HFF-Myc (cell line): ENCODE measurements around the gene TNRC6C.

Source experiments
- DNase-seq: peaks from one replicate; pipeline ENCODE4 v3.0.0-alpha.2; 2011; ENCODE audit warnings: low read depth; ENCODE audit errors: extremely low read depth
- H3K4me3 ChIP-seq: replicated peaks from 2 replicates; pipeline ENCODE4 v1.5.1; 2011; ENCODE audit warnings: low read depth, mild to moderate bottlenecking, control low read depth, low read length
- TF ChIP-seq, protein P1 (sequence below): IDR thresholded peaks from 2 replicates; pipeline ENCODE4 v1.5.1; 2012; ENCODE audit warnings: mild to moderate bottlenecking, low read depth, low read length, control low read depth; ENCODE audit errors: missing control alignments

TNRC6C gene

DNA sequence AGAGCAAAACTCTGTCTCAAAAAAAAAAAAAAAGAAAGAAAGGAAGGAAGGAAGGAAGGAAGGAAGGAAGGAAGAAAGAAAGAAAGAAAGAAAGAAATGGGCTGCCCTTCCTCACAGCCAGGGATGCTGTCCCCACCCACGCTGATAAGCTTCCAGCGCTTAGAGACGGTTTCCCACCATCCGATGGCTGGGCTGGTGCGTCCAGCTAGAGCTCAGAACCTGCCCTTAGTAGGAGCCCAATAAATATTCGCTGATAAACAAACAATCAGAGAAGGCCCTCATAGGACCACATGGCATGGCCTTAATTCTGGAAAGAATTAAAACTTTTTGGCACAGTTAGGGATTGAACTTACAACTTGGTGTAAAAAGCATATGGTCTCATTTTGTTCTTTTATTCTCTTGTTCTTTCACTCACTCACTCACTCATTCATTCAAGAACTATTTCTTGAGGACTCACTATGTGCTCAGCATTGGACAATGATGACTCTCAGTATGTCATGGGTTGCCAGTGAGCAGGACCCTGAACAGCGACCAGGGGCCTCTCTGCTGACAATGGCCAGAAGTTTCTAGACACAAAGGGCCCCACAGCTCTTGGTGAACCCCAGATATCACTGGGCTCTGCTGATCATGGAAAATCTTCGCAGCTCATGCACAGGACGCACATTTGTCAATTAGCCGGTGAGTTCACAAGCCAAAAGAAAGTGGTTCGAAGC lies 32.5 kb upstream of the TNRC6C start:
- TF ChIP-seq, protein P1, sequence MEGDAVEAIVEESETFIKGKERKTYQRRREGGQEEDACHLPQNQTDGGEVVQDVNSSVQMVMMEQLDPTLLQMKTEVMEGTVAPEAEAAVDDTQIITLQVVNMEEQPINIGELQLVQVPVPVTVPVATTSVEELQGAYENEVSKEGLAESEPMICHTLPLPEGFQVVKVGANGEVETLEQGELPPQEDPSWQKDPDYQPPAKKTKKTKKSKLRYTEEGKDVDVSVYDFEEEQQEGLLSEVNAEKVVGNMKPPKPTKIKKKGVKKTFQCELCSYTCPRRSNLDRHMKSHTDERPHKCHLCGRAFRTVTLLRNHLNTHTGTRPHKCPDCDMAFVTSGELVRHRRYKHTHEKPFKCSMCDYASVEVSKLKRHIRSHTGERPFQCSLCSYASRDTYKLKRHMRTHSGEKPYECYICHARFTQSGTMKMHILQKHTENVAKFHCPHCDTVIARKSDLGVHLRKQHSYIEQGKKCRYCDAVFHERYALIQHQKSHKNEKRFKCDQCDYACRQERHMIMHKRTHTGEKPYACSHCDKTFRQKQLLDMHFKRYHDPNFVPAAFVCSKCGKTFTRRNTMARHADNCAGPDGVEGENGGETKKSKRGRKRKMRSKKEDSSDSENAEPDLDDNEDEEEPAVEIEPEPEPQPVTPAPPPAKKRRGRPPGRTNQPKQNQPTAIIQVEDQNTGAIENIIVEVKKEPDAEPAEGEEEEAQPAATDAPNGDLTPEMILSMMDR, result no peak
- no peak for DNase-seq
- H3K4me3 ChIP-seq, result no peak overlapping the region

DNA sequence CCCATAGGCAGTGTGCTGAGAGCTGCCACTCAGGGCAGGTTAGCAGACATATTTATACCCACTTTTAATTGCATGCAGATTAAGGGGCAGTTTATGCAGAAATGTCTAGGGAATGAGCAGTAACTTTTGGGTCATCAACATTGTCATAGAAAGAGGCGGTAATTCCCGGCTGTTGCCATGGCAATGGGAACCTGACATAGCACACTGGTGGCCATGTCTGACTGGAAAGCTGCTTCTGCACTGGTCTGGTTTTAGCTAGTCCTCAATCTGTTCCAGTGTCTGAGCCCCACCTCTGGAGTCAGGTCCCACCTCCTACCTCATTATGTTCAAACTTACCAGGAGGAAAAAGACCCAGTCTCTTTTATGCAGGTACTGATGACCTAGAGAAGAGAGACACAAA lies 31.5 kb upstream of the TNRC6C start:
- DNase-seq, result no peak
- TF ChIP-seq, protein P1, result no peak
- H3K4me3 ChIP-seq, result no peak overlapping the region

DNA sequence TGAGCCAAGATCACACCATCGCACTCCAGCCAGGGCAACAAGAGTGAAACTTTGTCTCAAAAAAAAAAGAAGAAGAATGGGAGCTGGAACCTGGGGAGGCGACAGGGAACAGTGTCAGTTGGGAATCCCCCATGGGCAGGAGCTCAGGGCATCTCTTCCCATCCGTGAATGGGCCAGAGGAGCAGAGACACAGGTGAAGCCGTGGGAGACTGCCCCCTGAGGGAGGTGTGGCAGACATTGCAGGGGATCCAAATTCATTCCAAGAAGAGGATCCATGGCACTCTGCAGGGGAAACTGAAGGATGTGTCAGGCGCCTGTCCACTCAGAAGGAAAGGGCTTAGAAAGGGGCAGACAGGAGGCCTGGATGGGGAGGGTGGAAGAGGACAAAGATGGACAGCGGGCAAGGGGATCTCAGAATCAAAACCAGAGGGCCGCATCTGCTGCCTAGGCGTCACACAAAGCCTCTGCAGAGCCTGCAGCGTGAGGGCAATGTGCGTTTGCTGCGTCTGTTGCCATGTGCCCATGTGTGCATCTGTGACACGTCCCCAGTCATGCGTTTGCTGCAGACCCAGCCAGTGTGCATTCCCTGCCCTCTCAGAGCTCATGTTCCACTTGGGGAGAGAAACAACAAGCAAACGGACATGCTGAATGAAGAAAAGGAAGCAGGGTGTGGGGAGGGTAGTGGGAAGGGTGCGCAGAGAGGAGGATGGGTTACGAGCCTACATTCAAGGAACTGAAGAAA lies 30.6 kb upstream of the TNRC6C start:
- DNase-seq, result no peak
- TF ChIP-seq, protein P1, result no peak
- no peak overlapping the region for H3K4me3 ChIP-seq

DNA sequence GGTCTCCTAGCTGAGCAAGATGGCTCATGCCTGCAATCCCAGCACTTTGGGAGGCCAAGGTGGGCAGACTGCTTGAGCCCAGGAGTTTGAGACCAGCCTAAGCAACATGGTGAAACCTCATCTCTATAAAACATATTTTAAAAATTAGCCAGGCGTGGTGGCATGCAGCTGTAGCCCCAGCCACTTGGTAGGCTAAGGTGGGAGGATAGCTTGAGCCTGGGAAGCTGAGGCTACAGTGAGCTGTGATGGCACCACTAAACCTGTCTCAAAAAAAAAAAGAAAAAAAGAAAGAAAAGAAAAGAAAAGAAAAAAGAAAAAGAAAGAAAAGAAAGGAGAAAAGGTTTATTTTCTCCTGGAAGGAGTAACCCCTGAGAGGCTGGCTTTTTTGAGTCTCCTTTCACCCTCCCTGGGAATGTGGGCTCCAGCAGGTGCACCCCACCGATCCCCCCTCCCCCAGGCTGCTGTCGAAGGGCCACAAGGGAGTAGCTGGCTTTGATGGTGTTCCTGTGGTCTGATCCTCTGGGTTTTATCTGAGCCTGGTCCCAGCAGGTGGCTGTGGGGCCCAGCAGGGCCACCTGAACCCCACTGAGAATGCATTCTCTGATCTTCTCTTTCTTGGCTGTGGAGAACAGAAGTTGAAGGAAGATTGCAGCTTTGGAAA lies 29.9 kb upstream of the TNRC6C start:
- DNase-seq, result no peak
- TF ChIP-seq, protein P1, result no peak

DNA sequence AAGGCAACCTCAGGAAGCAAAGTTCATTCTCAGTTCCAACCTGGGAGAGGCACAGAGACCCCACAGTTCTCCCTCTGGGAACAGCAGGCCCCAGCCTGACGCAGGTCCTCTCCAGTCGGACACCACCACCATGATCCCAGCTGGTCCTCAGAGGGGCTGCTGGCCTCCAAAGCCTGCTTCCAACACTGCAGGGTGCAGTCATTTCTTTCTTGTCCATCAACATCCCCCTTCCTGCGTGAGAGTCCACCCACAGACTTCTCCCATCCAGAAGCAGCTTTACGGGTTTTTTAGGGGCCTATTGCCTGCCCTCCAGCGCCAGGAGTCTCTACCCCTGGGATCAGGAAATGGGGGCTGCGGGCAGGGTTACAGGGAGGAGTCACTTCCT lies 29.3 kb upstream of the TNRC6C start:
- TF ChIP-seq, protein P1, result no peak
- no peak overlapping the region for H3K4me3 ChIP-seq
- no peak for DNase-seq

More for the DNA sequence above, 29.9 kb upstream of the TNRC6C start:
- H3K4me3 ChIP-seq, result no peak overlapping the region

DNA sequence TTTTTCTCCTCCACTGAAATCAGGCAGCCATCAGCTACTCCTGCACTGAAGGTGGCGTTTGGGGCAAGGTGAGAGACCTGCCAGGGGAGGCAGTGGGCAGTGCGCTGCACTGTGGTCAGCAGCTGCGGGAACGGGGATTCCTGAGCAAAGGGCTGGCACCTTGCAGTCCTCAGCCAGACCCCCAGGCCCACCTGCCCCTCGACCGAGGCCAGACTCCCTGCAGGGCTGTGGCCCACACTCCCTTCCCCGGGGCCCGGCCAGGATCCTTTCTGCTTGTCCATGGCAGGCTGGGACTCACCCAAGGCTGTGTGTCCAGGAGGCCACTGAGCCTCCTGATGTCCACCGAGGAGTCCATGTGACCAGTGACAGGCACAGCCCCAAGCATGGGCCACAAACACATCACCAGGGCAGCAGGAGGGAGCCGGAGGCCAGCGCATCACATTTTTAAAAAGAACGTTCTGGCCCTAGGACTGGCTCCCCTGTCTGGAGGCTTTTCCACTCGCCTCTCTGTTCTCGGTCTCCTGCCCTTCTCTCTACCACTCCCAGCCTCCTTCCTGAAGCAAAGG lies 28.5 kb upstream of the TNRC6C start:
- TF ChIP-seq, protein P1, result no peak
- no peak overlapping the region for H3K4me3 ChIP-seq

More for the DNA sequence above, 28.5 kb upstream of the TNRC6C start:
- no peak for DNase-seq
